ENCODE data around the gene CASZ1.

CASZ1 gene

GRCh38 chr1:10599194-10599861 is 197.1 kb downstream of the CASZ1 start:
- H3K27me3 ChIP-seq (ENCODE audit: insufficient read depth, low read depth), result no peaks in the 10 kb centered on the region; the same call in 1 of the 2 replicates
- no peak overlapping the region for H3K4me3 ChIP-seq (IDR thresholded peaks at IDR 0.05; ENCODE audit: insufficient read depth, low read depth, low read length)
- no peaks in the 10 kb centered on the region for H4K20me1 ChIP-seq (ENCODE audit: insufficient read depth)
- no peak for TF ChIP-seq CTCF (conservative IDR thresholded peaks at IDR 0.05; ENCODE audit: low read depth, low read length)
- no peaks in the 10 kb centered on the region for H3K36me3 ChIP-seq (ENCODE audit: insufficient read depth)
- H3K9ac ChIP-seq, result no peak overlapping the region
- H2AFZ ChIP-seq (ENCODE audit: low read depth), result no peak overlapping the region
- H3K4me1 ChIP-seq (ENCODE audit: low read depth, poor library complexity, severe bottlenecking), result no peaks in the 10 kb centered on the region
- H3K4me2 ChIP-seq, result no peak overlapping the region
- no peak overlapping the region for H3K27ac ChIP-seq
- H3K79me2 ChIP-seq (ENCODE audit: insufficient read depth, low read depth), result no peaks in the 10 kb centered on the region

GRCh38 chr1:10598389-10598702 is 198.1 kb downstream of the CASZ1 start:
- Histone ChIP-seq H3K27me3 (ENCODE audit: insufficient read depth, low read depth) (no peaks in the 10 kb centered on the region; the same call in 1 of the 2 replicates), H3K27ac (no peak overlapping the region), H4K20me1 (ENCODE audit: insufficient read depth) (no peaks in the 10 kb centered on the region), H2AFZ (ENCODE audit: low read depth) (no peak overlapping the region), H3K4me3 (IDR thresholded peaks at IDR 0.05; ENCODE audit: insufficient read depth, low read depth, low read length) (no peak overlapping the region), H3K4me1 (ENCODE audit: low read depth, poor library complexity, severe bottlenecking) (no peaks in the 10 kb centered on the region), H3K4me2 (no peak overlapping the region), H3K79me2 (ENCODE audit: insufficient read depth, low read depth) (no peaks in the 10 kb centered on the region), H3K36me3 (ENCODE audit: insufficient read depth) (no peaks in the 10 kb centered on the region), H3K9ac (no peak overlapping the region)
- TF ChIP-seq CTCF (conservative IDR thresholded peaks at IDR 0.05; ENCODE audit: low read depth, low read length), result no peak

GRCh38 chr1:10597492-10598388 is 198.7 kb downstream of the CASZ1 start:
- no peak overlapping the region for H3K4me3 ChIP-seq (IDR thresholded peaks at IDR 0.05; ENCODE audit: insufficient read depth, low read depth, low read length)
- no peaks in the 10 kb centered on the region; the same call in 1 of the 2 replicates for H3K27me3 ChIP-seq (ENCODE audit: insufficient read depth, low read depth)
- H3K4me1 ChIP-seq (ENCODE audit: low read depth, poor library complexity, severe bottlenecking), result no peaks in the 10 kb centered on the region
- H3K4me2 ChIP-seq, result no peak overlapping the region
- no peaks in the 10 kb centered on the region for H3K79me2 ChIP-seq (ENCODE audit: insufficient read depth, low read depth)
- no peak overlapping the region for H2AFZ ChIP-seq (ENCODE audit: low read depth)
- H3K9ac ChIP-seq, result no peak overlapping the region
- no peaks in the 10 kb centered on the region for H3K36me3 ChIP-seq (ENCODE audit: insufficient read depth)
- H4K20me1 ChIP-seq (ENCODE audit: insufficient read depth), result no peaks in the 10 kb centered on the region
- no peak overlapping the region for H3K27ac ChIP-seq
- no peak for TF ChIP-seq CTCF (conservative IDR thresholded peaks at IDR 0.05; ENCODE audit: low read depth, low read length)

GRCh38 chr1:10596780-10597179 is 199.7 kb downstream of the CASZ1 start:
- H3K9ac ChIP-seq, result no peak overlapping the region
- H3K4me3 ChIP-seq (IDR thresholded peaks at IDR 0.05; ENCODE audit: insufficient read depth, low read depth, low read length), result no peak overlapping the region
- H3K79me2 ChIP-seq (ENCODE audit: insufficient read depth, low read depth), result no peaks in the 10 kb centered on the region
- H3K36me3 ChIP-seq (ENCODE audit: insufficient read depth), result no peaks in the 10 kb centered on the region
- TF ChIP-seq CTCF (conservative IDR thresholded peaks at IDR 0.05; ENCODE audit: low read depth, low read length), result no peak
- H2AFZ ChIP-seq (ENCODE audit: low read depth), result no peak overlapping the region
- H4K20me1 ChIP-seq (ENCODE audit: insufficient read depth), result no peaks in the 10 kb centered on the region
- no peaks in the 10 kb centered on the region for H3K4me1 ChIP-seq (ENCODE audit: low read depth, poor library complexity, severe bottlenecking)
- H3K4me2 ChIP-seq, result no peak overlapping the region
- H3K27ac ChIP-seq, result no peak overlapping the region
- no peaks in the 10 kb centered on the region for H3K27me3 ChIP-seq (ENCODE audit: insufficient read depth, low read depth)
